Right lobe of liver (tissue), 4 donors: Measurements from ENCODE around the gene DLGAP4.

Experiments
- CTCF ChIP-seq, 4 donors: fragments of 200-600 bp in 3 of 4; fragments of 450-650 bp in 1 of 4; IDR thresholded peaks; one replicate each; pipeline versions ENCODE4 v1.5.1 to v1.8.0; 2016 to 2022; ENCODE audit warnings: antibody characterized with exemption in 4 of 4, mild to moderate bottlenecking in 2 of 4
- POLR2A ChIP-seq: fragments of 450-650 bp; IDR thresholded peaks from one replicate; pipeline ENCODE4 v1.6.1; 2017; ENCODE audit warnings: antibody characterized with exemption, mild to moderate bottlenecking
- donor health status: DM: no; HTN: no; CAD: no.
- donor health status: DM: no; HTN: no; CAD: no.
- donor health status: DM: no; HTN: yes; CAD: no.

DNA sequence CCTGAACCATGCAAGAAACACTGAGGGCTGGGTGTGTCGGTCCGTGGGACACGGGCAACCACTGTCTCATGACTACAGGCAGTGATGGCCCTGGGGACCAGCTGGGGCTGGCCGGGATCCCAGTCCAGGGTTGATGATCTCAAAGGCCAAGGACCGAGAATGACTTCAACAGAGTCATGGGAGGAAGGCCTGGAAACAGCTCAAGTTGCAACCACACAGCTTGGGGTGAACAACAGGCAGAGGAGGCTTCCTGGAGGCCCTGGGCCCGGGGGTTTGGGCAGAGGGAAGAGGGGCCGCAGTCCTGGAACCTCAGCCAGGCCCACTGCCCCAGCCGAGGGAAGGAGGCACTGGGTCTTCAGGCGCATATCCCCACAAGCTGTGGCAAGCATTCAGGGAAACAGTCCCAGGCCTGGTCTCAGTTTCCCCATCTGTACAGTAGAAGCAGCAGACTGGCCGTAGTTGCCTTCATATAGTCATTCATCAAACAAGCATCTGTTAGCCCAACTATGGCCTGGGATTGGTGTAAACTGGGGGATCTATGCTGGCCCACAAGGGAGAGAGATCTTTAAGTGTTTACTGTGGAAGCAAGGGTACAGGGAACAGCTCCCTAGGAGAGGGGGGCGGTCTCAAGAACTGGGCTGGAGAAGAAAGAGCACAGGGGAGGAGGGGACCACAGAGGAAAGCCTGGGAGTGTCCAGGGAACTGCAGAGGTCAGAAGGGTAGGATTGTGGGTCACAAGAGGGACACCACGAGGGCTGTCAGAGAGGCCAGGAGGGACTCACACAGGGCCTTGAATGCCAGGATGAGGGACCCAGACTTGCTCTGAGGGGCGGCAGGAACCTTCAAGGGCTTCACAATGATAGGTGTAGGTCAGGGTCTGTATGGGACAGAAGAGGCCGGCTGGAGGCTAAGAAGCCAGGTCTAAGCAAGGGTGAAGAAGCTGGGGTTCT lies 237.3 kb downstream of the DLGAP4 start:
- no peak for TF ChIP-seq CTCF (IDR thresholded peaks at IDR 0.05)
- TF ChIP-seq POLR2A, result no peak
